GM21360 (cell line): ENCODE data around the gene SHKBP1.
"Not testable (repeated sequence)": the region's sequence is repeated elsewhere in the genome, so short reads cannot be mapped to it uniquely, and the experiment has no call there.

Experiments used
- ATAC-seq: cut with Tn5 transposase; IDR thresholded peaks from one replicate; pipeline ENCODE4 v1.9.1; 2021; ENCODE audit warnings: mild to moderate bottlenecking, moderate library complexity; ENCODE audit not compliant: unreplicated experiment

The SHKBP1 gene

GRCh38 chr19:40612831-40613689, 36.4 kb downstream of the SHKBP1 start:
- no peak for ATAC-seq

GRCh38 chr19:40613690-40614621, 37.3 kb downstream of the SHKBP1 start:
- no peak for ATAC-seq

- ATAC-seq, result no peak
Observed at GRCh38 chr19:40614622-40615411, 38.1 kb downstream of the SHKBP1 start.

- ATAC-seq, result no peak
Observed at GRCh38 chr19:40616178-40616577, 39.5 kb downstream of the SHKBP1 start.

GRCh38 chr19:40616941-40617340, 40.3 kb downstream of the SHKBP1 start:
- no peak for ATAC-seq

GRCh38 chr19:40617961-40618360, 41.3 kb downstream of the SHKBP1 start:
- no peak for ATAC-seq

- no peak for ATAC-seq
Observed at GRCh38 chr19:40619333-40620160, 42.9 kb downstream of the SHKBP1 start.

- ATAC-seq, result no peak
Observed at GRCh38 chr19:40620161-40620485, 43.5 kb downstream of the SHKBP1 start.

GRCh38 chr19:40621283-40621682, 44.6 kb downstream of the SHKBP1 start:
- no peak for ATAC-seq

- ATAC-seq, result no peak
Observed at GRCh38 chr19:40621966-40622772, 45.5 kb downstream of the SHKBP1 start.

GRCh38 chr19:40622773-40623075, 46.1 kb downstream of the SHKBP1 start:
- no peak for ATAC-seq

GRCh38 chr19:40623403-40624251, 47.0 kb downstream of the SHKBP1 start:
- ATAC-seq, result no peak

- not testable (repeated sequence) for ATAC-seq
Observed at GRCh38 chr19:40624369-40625153, 47.9 kb downstream of the SHKBP1 start.

GRCh38 chr19:40625406-40626120, 48.9 kb downstream of the SHKBP1 start:
- ATAC-seq, result no peak

GRCh38 chr19:40626918-40627317, 50.2 kb downstream of the SHKBP1 start:
- ATAC-seq, result no peak

GRCh38 chr19:40627486-40628279, 51.0 kb downstream of the SHKBP1 start:
- no peak for ATAC-seq
